Measurements from ENCODE around the gene C19orf25.

C19orf25 gene

GRCh38 chr19:1474765-1475351 is 4.2 kb downstream of the C19orf25 start:
- DNase-seq, result no peak

DNA sequence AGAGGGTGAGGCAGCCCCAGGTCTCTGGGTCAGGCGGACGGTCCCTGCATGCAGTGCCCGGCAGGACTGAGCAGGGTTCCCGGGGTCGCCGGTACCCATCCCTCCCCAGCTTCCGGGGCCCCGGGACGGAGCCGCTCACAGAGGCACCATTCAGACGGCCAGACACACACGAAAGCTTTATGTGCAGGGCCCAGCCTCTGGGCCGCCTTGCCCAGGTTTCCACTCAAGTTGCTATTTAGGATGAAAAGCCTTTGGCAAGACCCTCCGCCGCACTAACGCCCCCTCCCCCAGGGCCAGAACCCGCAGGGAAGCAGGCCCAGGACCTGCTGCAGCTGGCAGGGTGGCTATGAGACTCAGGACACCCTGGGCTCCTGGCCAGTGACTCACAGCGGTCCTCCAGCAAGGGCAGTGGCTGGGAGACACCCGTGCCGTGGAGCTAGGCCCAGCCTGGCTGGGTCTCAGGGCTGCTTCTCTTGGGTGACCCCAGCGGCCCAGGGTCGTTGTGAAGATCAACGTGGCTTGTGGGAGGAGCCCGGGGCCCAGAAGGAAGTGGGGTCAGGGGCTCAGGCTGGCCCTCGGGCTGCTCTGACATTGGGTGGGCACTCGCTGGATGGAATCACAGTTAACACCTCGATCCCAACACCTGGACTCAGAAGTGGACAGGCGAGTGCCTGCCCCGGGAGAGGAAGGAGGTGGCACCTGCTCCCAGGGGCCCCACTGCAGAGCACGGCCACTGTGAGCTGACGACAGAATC is 4.8 kb downstream of the C19orf25 start:
- DNase-seq, result no peak

- DNase-seq, result no peak
Observed at GRCh38 chr19:1473085-1473851, 5.7 kb downstream of the C19orf25 start.

DNA sequence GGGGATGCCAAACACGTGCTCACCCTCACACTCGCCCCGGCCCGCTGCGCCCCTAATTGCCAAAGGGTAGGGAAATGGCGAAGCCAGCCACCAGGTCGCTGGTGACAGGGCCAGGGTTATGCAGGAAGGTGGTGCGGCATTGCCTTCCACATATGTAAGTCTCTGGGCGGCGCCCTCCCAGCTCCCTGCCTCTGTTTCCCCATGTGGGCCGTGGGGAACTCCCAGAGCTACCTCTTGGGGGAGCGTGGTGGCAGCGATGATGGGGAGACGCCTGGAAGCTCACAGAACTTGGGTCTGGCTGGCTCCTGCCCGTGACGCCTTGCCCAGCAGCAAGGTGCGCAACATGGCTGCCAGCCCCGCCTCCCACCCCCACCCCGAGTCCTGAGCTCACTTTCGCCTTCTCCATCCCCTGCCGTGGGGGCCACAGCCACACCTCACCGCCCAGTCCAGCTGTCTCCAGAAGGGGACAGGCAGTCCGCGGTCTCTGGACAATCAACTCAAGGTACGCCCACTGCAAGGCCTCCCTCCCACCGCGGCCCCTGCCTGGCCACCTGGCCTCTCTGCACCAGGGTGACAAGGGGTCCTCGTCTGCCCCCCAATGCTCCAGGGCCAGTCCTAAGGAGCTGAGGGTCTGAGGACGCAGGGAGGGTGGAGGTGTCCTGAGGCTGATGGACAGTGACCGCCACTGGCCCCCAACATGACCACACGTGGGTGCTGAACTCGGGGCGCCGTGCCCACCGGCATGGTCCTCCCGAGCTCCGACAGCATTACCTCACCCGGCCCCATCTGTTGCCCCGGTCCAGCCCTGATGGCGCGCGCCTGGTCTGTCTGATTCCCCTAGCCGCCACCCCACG is 6.6 kb downstream of the C19orf25 start:
- no peak for DNase-seq

GRCh38 chr19:1471515-1472160 is 7.4 kb downstream of the C19orf25 start:
- no peak for DNase-seq

DNA sequence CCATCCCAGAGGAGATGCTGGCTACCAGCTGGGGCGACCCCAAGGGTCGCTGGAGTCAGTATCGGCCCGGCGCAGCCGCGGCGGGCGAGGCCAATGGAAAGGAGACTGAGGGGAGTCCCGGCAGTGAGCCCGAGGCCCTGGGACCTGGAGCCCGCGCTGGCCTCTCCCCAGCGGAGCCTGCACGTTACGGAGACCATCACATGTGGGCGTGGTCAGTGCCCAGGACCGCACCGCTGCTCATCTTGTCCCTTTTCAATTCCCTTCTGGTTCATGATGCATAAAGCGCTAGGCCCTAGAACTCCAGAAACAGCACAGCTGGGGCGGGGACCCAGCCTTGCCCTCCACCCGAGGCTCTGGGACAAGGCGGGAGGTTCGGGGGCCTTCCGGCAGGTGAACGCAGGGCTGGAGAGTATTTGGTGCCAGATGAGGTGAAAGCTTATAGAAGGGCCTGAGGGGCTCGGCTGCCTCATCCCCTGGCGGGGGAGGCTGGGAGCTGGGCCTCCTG is 8.0 kb downstream of the C19orf25 start:
- no peak for DNase-seq

GRCh38 chr19:1470305-1471009 is 8.6 kb downstream of the C19orf25 start:
- no peak for DNase-seq

GRCh38 chr19:1470055-1470304 is 9.0 kb downstream of the C19orf25 start:
- DNase-seq, result no peak

DNA sequence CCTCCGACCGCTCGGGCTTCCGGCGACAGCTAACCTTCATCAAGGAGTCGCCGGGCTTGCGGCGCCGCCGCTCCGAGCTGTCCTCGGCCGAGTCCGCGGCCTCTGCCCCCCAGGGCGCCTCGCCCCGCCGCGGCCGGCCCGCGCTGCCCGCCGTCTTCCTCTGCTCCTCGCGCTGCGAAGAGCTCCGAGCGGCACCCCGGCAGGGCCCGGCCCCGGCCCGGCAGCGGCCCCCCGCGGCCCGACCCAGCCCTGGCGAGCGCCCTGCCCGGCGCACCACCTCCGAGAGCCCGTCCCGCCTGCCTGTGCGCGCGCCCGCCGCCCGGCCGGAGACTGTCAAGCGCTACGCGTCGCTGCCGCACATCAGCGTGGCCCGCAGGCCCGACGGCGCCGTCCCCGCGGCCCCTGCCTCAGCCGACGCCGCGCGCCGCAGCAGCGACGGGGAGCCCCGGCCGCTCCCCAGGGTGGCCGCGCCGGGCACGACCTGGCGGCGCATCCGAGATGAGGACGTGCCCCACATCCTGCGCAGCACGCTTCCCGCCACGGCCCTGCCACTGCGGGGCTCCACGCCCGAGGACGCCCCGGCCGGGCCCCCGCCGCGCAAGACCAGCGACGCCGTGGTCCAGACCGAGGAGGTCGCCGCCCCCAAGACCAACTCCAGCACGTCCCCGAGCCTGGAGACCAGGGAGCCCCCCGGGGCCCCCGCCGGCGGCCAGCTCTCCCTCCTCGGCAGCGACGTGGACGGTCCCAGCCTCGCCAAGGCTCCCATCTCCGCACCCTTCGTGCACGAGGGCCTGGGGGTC is 9.6 kb downstream of the C19orf25 start:
- DNase-seq, result no peak

DNA sequence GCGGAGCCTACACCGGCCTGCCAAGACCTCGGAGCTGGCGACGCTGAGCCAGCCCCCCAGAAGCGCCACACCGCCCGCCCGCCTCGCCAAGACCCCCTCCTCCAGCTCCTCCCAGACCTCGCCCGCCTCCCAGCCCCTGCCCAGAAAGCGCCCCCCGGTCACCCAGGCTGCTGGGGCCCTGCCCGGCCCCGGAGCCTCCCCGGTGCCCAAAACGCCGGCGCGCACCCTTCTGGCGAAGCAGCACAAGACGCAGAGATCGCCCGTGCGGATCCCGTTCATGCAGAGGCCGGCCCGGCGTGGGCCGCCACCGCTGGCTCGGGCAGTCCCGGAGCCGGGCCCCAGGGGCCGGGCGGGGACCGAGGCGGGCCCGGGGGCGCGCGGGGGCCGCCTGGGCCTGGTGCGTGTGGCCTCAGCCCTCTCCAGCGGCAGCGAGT is 10.2 kb downstream of the C19orf25 start:
- DNase-seq, result no peak

DNA sequence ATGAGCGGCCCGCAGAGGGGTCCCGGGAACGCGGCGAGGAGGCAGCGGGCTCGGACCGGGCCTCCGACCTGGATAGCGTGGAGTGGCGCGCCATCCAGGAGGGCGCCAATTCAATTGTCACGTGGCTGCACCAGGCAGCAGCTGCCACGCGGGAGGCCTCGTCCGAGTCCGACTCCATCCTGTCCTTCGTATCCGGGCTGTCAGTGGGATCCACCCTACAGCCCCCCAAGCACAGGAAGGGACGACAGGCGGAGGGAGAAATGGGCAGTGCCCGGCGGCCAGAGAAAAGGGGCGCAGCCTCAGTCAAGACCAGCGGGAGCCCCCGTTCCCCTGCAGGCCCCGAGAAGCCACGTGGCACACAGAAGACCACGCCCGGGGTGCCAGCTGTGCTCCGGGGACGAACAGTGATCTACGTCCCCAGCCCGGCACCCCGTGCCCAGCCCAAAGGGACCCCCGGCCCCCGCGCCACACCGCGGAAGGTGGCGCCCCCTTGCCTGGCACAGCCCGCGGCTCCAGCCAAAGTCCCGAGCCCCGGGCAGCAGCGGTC is 10.7 kb downstream of the C19orf25 start:
- no peak for DNase-seq

DNA sequence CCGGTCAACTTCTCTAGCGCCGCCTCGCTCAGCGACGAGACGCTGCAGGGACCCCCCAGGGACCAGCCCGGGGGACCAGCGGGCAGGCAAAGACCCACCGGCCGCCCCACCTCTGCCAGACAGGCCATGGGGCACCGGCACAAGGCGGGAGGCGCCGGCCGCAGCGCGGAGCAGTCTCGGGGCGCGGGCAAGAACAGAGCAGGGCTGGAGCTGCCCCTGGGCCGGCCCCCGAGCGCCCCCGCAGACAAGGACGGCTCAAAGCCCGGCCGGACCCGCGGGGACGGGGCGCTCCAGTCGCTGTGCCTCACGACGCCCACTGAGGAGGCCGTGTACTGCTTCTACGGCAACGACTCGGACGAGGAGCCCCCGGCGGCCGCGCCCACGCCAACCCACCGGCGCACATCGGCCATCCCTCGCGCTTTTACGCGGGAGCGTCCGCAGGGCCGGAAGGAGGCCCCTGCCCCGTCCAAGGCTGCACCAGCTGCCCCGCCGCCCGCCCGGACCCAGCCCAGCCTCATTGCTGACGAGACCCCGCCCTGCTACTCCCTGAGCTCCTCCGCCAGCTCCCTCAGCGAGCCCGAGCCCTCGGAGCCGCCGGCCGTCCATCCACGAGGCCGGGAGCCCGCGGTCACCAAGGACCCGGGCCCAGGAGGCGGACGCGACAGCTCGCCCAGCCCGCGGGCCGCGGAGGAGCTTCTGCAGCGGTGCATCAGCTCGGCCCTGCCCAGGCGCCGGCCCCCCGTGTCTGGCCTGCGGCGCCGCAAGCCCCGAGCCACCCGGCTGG is 11.3 kb downstream of the C19orf25 start:
- no peak for DNase-seq

GRCh38 chr19:1467215-1467489 is 11.9 kb downstream of the C19orf25 start:
- DNase-seq, result no peak

DNA sequence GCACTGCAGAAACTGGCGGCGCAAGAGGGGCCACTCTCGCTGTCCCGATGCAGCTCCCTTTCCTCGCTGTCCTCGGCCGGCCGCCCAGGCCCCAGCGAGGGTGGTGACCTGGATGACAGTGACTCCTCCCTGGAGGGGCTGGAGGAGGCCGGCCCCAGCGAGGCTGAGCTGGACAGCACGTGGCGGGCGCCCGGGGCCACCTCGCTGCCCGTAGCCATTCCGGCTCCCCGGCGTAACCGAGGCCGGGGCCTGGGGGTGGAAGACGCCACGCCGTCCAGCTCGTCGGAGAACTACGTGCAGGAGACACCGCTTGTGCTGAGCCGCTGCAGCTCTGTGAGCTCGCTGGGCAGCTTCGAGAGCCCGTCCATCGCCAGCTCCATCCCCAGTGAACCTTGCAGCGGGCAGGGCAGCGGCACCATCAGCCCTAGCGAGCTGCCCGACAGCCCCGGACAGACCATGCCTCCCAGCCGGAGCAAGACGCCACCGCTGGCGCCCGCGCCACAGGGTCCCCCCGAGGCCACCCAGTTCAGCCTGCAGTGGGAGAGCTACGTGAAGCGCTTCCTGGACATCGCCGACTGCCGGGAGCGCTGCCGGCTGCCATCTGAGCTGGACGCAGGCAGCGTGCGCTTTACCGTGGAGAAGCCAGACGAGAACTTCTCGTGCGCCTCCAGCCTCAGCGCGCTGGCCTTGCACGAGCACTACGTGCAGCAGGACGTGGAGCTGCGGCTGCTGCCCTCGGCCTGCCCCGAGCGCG is 12.4 kb downstream of the C19orf25 start:
- no peak for DNase-seq

DNA sequence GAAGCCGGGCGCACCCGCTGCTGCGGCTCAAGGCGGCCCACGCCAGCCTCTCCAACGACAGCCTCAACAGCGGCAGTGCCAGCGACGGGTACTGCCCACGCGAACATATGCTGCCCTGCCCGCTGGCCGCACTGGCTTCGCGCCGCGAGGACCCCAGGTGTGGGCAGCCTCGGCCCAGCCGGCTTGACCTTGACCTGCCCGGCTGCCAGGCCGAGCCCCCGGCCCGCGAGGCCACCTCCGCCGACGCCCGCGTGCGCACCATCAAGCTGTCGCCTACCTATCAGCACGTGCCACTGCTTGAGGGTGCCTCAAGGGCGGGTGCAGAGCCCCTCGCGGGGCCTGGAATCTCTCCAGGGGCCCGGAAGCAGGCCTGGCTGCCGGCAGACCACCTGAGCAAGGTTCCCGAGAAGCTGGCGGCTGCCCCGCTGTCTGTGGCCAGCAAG is 13.0 kb downstream of the C19orf25 start:
- DNase-seq, result no peak

- no peak for DNase-seq
Observed at GRCh38 chr19:1465191-1466016, 13.6 kb downstream of the C19orf25 start.

DNA sequence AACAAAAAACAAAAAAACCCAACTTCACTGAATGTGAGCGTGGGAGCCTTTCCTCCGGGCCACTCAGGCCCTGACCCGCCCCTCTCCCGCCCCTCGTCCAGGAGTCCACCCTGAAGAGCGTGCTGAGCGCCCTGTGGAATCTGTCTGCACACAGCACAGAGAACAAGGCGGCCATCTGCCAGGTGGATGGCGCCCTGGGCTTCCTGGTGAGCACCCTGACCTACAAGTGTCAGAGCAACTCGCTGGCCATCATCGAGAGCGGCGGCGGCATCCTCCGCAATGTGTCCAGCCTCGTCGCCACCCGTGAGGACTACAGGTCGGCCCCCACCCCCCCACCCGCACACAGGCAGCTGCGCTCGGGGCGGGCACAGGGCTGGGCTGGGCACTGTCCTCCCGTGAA is 17.2 kb downstream of the C19orf25 start:
- DNase-seq, result no peak

Measured in NCI-H345 (cell line).